HG03095 (cell line): ENCODE results near the gene DMXL2.
"Not testable (repeated sequence)": the region's sequence is repeated elsewhere in the genome, so short reads cannot be mapped to it uniquely, and the experiment has no call there.

Experiments used
- ATAC-seq: cut with Tn5 transposase; IDR thresholded peaks from one replicate; pipeline ENCODE4 v1.9.1; 2021; ENCODE audit warnings: moderate library complexity; ENCODE audit not compliant: unreplicated experiment

Gene DMXL2

DNA sequence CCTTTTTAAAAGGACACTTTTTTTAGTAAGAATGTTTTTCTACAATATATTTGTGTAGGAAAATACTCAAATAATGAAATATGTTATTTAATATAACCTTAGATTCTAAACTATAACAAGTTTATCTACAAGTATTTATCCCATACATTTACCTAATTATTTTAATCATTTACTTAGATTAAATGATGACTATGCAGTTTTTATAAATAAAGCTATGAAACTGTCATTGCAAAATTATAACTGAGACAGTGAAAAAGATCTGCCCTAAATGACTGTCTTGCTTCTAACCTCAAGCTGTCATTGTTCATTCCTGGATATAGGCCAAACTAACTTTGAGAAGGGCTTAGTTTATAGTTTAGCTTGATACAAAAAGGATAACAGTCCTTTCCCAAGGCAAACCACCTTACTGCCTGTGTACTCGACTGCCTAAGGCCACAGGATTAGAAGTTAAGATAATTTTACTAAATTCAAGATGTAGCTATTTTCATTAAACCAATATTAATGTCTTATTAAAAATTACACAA is 197.0 kb downstream of the DMXL2 start:
- ATAC-seq, result no peak

DNA sequence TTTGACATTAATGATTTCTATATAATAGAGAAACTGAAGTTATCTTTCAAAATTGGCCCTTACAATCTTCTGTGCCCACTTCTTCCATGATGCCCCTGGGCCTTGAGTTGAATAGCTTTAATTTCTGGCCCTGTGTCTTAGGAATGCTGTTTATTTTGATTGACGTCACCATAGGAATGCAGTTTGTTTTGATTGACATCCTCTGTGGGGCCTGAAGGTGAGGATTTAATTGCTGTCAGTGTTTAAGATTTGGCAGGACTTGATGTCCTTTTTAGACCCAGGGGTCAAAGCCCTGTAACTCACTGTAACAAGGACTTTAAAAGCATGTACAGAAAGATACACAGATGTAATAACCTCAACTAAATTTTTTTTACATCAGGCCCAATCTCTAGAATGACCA is 197.8 kb downstream of the DMXL2 start:
- no peak for ATAC-seq

DNA sequence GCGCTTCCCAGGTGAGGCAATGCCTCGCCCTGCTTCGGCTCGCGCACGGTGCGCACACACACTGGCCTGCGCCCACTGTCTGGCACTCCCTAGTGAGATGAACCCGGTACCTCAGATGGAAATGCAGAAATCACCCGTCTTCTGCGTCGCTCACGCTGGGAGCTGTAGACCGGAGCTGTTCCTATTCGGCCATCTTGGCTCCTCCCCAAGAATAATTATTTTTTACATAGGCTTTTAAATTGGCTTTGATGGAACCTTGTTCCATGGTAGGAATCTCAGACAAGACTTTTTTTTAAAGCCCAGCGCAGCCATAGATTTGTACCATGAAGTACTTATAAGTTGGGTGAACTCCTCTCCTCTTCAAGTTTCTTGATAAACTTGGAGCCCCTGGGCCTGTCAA is 199.5 kb downstream of the DMXL2 start:
- ATAC-seq, result not testable (repeated sequence)

DNA sequence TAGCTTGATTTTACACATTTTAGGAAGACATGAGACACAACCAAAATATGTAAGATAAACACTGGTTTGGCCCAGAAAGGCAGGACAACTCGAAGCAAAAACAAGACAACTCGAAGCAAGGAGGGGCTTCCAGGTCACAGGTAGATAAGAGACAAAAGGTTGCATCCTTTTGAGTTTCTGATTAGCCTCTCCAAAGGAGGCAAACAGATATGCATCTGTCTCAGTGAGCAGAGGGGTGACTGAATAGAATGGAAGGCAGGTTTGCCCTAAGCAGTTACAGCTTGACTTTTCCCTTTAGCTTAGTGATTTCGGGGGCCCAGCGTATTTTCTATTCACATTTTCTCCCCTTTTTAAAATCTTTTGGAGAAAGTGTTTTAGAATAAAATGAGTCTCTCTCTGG is 206.4 kb downstream of the DMXL2 start:
- ATAC-seq, result no peak

DNA sequence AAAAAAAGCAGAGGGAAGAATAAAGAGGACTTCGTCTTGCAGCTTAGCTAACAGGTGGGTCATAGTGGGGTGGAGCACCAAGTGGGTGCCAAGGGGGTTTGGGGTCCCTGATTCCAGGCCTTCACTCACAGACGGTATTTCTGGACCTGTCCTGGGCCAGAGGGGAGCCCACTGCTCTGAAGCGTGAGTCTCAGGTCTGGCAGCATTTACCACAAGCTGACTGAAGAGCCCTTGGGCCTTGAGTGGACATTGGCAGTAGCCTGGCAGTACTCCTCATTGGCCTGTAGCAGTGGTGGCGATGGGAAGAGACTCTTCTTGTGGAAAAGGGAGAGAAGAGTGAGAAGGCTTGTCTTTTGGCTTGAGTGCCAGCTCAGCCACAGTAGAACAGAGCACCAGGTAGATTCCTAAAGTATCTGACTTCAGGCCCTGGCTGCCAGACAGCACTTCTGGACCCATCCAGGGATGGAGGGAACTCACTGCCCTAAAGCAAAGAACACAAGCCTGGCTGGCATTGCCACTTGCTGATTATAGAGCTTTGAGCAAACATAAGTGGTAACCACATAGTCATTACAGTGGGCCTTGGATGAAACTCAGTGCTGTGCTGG is 208.2 kb downstream of the DMXL2 start:
- no peak for ATAC-seq

DNA sequence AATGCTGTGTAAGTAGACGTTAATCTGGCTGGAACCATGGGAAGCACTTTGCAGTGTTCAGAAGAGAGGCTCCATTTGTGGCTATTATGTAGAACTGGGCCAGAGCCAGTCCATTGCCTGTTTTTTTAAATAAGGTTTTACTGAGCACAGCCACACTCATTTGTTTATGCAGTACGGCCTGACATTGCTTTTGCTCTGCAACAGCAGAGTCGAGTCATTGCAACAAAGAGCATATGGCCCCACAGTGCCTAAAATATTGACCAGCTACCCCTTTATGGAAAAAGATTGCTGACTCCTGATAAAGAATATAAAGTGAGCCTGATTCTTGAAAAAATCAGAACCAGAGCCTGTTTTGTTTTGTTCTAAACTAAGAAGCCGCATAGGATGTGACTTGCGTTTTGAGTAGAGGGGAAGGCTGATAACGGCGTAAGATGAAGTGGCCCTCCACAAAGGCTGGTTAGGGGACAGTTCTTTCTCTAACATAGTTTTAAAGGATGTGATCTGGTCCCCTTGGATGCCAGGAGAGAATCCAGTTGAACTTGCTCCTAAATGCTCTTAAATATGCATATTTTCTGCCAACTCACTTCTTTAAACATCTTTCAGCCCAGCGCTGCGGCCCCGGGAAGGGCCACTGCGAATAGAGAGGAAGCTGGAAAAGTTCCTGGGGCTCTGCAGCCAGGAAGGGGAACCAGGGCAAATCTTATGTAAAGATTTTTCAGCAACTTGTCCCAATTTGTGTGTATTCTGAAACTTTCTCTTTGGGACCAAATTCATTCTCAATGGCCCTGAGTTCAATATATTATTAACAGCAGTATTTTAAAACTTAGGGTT is 216.7 kb downstream of the DMXL2 start:
- no peak for ATAC-seq

DNA sequence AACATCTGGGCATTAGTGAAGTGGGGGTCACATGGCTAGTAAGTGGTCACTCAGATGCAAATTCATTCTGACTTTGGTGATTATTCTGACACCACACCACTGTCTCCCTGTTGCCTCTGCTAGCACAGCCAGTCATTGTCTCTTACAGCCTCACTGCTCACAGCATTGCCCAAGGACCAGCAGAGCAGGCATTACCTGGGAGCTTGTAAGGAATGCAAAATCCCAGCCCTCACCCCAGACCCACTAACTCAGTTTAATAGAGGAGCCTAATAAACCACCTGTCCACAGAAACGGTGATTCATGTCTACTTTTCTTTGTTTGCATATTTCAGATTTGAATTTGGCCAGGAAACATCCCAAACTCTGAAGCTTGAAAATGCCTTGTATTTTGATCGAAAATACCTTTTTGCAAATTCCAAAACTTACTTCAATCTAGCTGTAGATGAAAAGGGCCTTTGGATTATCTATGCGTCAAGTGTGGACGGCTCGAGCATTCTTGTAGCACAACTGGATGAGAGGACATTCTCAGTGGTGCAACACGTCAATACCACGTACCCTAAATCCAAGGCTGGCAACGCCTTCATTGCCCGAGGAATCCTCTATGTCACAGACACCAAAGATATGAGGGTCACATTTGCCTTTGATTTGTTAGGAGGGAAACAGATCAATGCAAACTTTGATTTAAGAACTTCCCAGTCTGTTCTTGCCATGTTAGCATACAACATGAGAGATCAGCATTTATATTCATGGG is 218.4 kb downstream of the DMXL2 start:
- ATAC-seq, result no peak

DNA sequence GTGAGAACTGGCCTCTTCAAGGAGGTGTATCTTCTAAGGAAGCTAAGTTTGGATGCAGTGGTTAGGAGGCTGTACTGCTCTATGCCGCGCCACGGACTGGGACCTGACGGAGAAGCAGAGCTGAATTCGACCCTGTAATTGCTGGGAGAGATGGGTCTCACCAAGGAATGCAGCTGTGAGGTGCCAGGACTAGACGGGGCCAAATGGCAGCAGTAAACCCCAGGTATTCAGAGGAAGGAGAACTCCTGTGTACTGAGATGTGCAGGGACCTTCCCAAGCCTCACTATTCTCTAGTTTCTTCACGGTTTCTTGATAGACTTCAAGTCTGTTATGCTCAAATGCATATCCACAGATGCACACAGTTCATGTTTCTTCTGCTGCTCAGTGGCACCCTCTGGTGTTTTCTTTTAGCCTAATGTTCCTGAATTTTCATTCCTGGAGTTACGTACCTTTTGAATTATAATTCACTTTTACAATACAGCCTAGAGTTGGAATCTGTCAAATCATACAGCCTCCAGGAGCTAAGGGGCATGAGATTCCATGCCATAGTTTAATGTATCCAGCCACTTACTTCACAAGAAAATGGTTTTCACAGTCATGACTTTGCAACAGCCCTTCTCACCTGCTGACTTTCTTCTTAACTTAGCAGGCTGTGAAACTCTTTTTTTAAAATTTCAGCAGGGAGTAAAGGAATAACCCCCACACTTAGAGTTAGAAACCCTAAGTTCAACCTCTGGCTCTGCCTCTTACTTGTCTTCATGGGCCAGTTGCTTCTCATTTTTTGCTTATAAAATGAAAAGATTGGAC is 219.3 kb downstream of the DMXL2 start:
- ATAC-seq, result no peak

DNA sequence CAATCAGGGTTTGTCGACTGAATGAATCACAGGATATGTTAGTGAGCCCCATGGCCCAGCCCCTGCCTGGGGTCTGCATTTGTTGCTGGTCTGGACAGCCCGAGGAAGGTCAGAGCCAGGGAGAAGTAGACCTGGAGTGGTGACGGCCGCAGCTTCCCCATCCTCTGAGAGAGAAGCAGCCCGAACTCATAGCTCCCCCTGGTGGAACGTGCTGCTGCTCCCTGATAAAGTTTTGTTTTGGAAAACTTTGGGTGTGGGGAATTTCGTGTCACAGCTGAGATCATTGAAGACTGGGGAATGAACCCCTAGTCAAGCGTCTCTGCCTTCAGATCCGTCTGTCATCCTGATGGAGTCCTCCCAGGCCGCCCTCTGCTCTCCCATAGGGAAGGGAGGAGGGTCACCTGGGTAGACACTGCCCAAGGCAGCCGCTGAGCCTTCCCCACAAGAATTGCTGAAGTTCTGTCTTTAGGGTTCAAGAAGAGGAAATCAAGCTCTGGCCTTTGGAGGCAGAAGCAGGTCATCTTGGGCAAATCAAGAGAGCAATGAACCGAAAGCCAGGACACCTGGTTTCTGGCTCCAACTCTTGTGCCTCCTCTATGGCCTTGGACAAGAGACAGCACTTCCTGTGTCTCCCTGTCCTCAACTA is 220.6 kb downstream of the DMXL2 start:
- no peak for ATAC-seq

DNA sequence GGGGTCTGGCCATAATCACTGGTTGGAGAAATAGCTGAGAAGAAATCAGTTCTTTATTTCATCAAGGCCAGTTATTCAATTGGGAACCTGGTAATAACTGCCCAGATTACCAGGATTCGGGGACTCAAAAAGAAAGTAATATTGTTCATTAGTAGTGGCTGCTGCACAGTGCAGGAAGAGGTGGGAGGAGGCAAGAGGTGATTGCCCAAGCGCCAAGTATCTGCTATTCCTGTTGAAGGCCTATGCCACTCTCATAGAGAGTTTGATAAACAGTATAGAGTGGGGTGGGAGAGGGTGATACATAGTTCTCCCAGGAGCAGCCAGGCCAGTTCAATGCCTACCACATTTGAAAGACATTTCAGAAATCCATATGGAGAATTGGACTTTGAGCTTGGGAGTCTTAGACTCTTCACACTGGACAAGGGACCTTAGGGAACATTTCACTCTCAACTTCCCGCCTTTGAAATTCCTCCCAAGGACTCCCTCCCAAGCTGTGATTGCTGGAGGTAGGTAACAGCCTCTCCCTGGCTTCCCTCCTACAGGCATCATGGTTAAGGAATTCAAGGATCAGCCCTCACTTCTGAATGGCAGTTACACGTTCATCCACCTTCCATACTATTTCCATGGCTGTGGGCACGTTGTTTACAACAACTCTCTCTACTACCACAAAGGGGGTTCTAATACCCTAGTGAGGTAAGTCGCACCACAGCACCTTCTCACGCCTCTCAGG is 221.4 kb downstream of the DMXL2 start:
- ATAC-seq, result no peak

DNA sequence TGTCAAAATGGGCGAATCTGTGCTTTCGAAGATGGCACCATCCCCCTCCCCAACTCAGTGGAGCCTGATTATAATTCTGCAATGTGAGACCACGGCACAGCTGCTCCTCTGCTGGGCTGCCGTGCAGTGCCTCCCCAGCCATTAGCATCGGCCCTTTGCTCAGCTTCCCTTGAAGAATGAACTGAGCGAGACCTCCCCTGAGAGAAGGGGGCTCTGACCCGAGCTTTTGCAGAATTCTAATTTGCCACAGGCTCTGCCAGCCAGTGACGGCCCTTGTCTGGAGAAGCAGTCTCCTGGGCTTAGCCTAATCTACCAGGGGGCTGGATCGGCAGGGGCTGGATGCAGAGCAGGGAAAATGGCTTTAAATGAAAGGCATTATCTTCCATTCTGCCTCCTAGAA is 223.9 kb downstream of the DMXL2 start:
- no peak for ATAC-seq
